HG03280 (cell line): ENCODE data around the gene RFC5.
"Not testable (repeated sequence)": the region's sequence is repeated elsewhere in the genome, so short reads cannot be mapped to it uniquely, and the experiment has no call there.

Experiments used
- ATAC-seq: cut with Tn5 transposase; IDR thresholded peaks from one replicate; pipeline ENCODE4 v1.9.1; 2021; ENCODE audit warnings: mild to moderate bottlenecking, moderate library complexity; ENCODE audit not compliant: unreplicated experiment

The RFC5 gene

GRCh38 chr12:118016424-118017264 lies at the start of gene RFC5:
RFC5 (plus strand) TSS chr12:118016703; CDS start chr12:118016828, 125 bp downstream.
- ATAC-seq, result peak; percentile 99

GRCh38 chr12:117967043-117967442 lies 49.5 kb upstream of the RFC5 start:
- no peak for ATAC-seq

GRCh38 chr12:117967512-117967911 lies 49.0 kb upstream of the RFC5 start:
- no peak for ATAC-seq

GRCh38 chr12:117968151-117968789 lies 48.2 kb upstream of the RFC5 start:
- no peak for ATAC-seq

GRCh38 chr12:117968826-117969659 lies 47.5 kb upstream of the RFC5 start, which contains the start of gene KSR2:
KSR2 (minus strand) TSS chr12:117968990; CDS start chr12:117968255, 735 bp downstream.
- ATAC-seq, result peak; percentile 77

- no peak for ATAC-seq
Measured at GRCh38 chr12:117970334-117970733, 46.2 kb upstream of the RFC5 start.

- ATAC-seq, result no peak
Measured at GRCh38 chr12:117972301-117972700, 44.2 kb upstream of the RFC5 start.

GRCh38 chr12:117975006-117975405 lies 41.5 kb upstream of the RFC5 start:
- ATAC-seq, result no peak

GRCh38 chr12:117977373-117977772 lies 39.1 kb upstream of the RFC5 start:
- no peak for ATAC-seq

- ATAC-seq, result no peak
Measured at GRCh38 chr12:117980616-117981015, 35.9 kb upstream of the RFC5 start.

- no peak for ATAC-seq
Measured at GRCh38 chr12:117981267-117981666, 35.2 kb upstream of the RFC5 start.

- no peak for ATAC-seq
Measured at GRCh38 chr12:117985182-117985581, 31.3 kb upstream of the RFC5 start.

GRCh38 chr12:117986705-117987469 lies 29.6 kb upstream of the RFC5 start:
- ATAC-seq, result no peak

GRCh38 chr12:117994551-117995438 lies 21.7 kb upstream of the RFC5 start:
- ATAC-seq, result no peak

GRCh38 chr12:117998719-117999118 lies 17.8 kb upstream of the RFC5 start:
- no peak for ATAC-seq

- ATAC-seq, result not testable (repeated sequence)
Measured at GRCh38 chr12:117999806-118000205, 16.7 kb upstream of the RFC5 start.

GRCh38 chr12:118010903-118011302 lies 5.6 kb upstream of the RFC5 start:
- ATAC-seq, result no peak

GRCh38 chr12:118011377-118011776 lies 5.1 kb upstream of the RFC5 start:
- ATAC-seq, result no peak

GRCh38 chr12:118011961-118012360 lies 4.5 kb upstream of the RFC5 start:
- no peak for ATAC-seq

- no peak for ATAC-seq
Measured at GRCh38 chr12:118013283-118013682, 3.2 kb upstream of the RFC5 start.
